Measurements from ENCODE around the gene MARVELD2. TPM values are rescaled to one million over a fixed set of nuclear protein-coding genes. Genes with fewer than 3 reads are reported as not detected.
"Not testable (repeated sequence)": the region's sequence is repeated elsewhere in the genome, so short reads cannot be mapped to it uniquely, and the experiment has no call there.

Gene MARVELD2
- total RNA-seq, 1 experiment from 2014 or later = 21.6 TPM

- H3K4me2 ChIP-seq (ENCODE audit: low read length); H3K27me3 ChIP-seq (ENCODE audit: insufficient read depth, low read length); H3K27ac ChIP-seq (ENCODE audit: low read depth, low read length); RAD21 ChIA-PET (ENCODE audit: low non-redundant PET in 1 of 2, low total read pairs in 2 of 2, uncharacterized antibody in 2 of 2, unreplicated experiment in 2 of 2); H3K9me2 ChIP-seq (ENCODE audit: insufficient read depth); DNase-seq (ENCODE audit: low read depth, low spot score); H2AFZ ChIP-seq (ENCODE audit: low read depth, low read length, poor library complexity, severe bottlenecking); H3K4me1 ChIP-seq (ENCODE audit: control insufficient read depth in 1 of 2, insufficient read depth in 2 of 2, low read length in 2 of 2); H3K9ac ChIP-seq (ENCODE audit: low read length); H4K20me1 ChIP-seq (ENCODE audit: insufficient read depth); BruUV-seq (replicated peaks); ATAC-seq; H3K9me3 ChIP-seq (ENCODE audit: control insufficient read depth in 1 of 2, insufficient read depth in 1 of 2, low read depth in 1 of 2, low read length in 2 of 2); POLR2A ChIA-PET; H3K4me3 ChIP-seq (replicated peaks in 1 of 2; ENCODE audit: low read depth in 1 of 2, low read length in 2 of 2); H3K36me3 ChIP-seq (ENCODE audit: control insufficient read depth in 1 of 2, insufficient read depth in 2 of 2, low read length in 2 of 2); CTCF ChIA-PET; H3K79me2 ChIP-seq (ENCODE audit: insufficient read depth, low read length): not testable (repeated sequence)
- intact Hi-C loops (cut with micrococcal nuclease) = loop anchor here (1.0 kb wide), 1 partner anchor 26 kb away; the partner anchor contains the start of gene OCLN
- 0 out of 2 replicates have a peak, but pooled peaks have one; percentile 41 for TF ChIP-seq SRF (IDR thresholded peaks at IDR 0.05; ENCODE audit: low read depth)
These were observed 51.5 kb downstream of the MARVELD2 start for GRCh38 chr5:69466375-69466774.

GRCh38 chr5:69467442-69468225, 52.7 kb downstream of the MARVELD2 start:
- Histone ChIP-seq H3K79me2 (ENCODE audit: insufficient read depth, low read length) (no peaks in the 10 kb centered on the region), H3K9me2 (ENCODE audit: insufficient read depth) (no peaks in the 10 kb centered on the region), H3K4me1 (ENCODE audit: control insufficient read depth in 1 of 2, insufficient read depth in 2 of 2, low read length in 2 of 2) (no peaks in the 10 kb centered on the region), H3K4me2 (ENCODE audit: low read length) (no peak overlapping the region), H2AFZ (ENCODE audit: low read depth, low read length, poor library complexity, severe bottlenecking) (no peak overlapping the region), H3K27ac (ENCODE audit: low read depth, low read length) (no peak overlapping the region), H3K9ac (ENCODE audit: low read length) (no peak overlapping the region), H3K36me3 (ENCODE audit: control insufficient read depth in 1 of 2, insufficient read depth in 2 of 2, low read length in 2 of 2) (no peaks in the 10 kb centered on the region), H4K20me1 (ENCODE audit: insufficient read depth) (no peaks in the 10 kb centered on the region), H3K9me3 (ENCODE audit: control insufficient read depth in 1 of 2, insufficient read depth in 1 of 2, low read depth in 1 of 2, low read length in 2 of 2) (no peaks in the 10 kb centered on the region), H3K27me3 (ENCODE audit: insufficient read depth, low read length) (no peaks in the 10 kb centered on the region), H3K4me3 (replicated peaks in 1 of 2; ENCODE audit: low read depth in 1 of 2, low read length in 2 of 2) (no peak overlapping the region)
- DNase-seq (ENCODE audit: low read depth, low spot score) (no peak), ATAC-seq (no peak)
- TF ChIP-seq CBX3 (IDR thresholded peaks at IDR 0.05; ENCODE audit: low read depth) (no peak), SRF (IDR thresholded peaks at IDR 0.05; ENCODE audit: low read depth) (no peak), ZNF274 (IDR thresholded peaks at IDR 0.05; ENCODE audit: low read depth, low read length) (no peak), ZFX (IDR thresholded peaks at IDR 0.05) (no peak), EZH2phosphoT487 (IDR thresholded peaks at IDR 0.05; ENCODE audit: borderline replicate concordance) (no peak)
- CTCF ChIA-PET = no interaction called here
- intact Hi-C loops (cut with micrococcal nuclease) = no loop called here
- no TSS peak for BruUV-seq (replicated peaks)
- POLR2A ChIA-PET = no interaction called here
- RAD21 ChIA-PET (ENCODE audit: low non-redundant PET in 1 of 2, low total read pairs in 2 of 2, uncharacterized antibody in 2 of 2, unreplicated experiment in 2 of 2) = no interaction called here
